Activated naive CD8-positive, alpha-beta T cell treated with anti-CD3 and anti-CD28 coated beads, Interleukin-2, amount 50 U/mL, for 16 hours (primary cell): ENCODE measurements around the gene CD59.
"Not testable (repeated sequence)": the region's sequence is repeated elsewhere in the genome, so short reads cannot be mapped to it uniquely, and the experiment has no call there.

Experiments
- DNase-seq: peaks from one replicate; pipeline ENCODE4 v3.0.0-alpha.2; 2020; ENCODE audit warnings: low read depth, low spot score

The CD59 gene

DNA sequence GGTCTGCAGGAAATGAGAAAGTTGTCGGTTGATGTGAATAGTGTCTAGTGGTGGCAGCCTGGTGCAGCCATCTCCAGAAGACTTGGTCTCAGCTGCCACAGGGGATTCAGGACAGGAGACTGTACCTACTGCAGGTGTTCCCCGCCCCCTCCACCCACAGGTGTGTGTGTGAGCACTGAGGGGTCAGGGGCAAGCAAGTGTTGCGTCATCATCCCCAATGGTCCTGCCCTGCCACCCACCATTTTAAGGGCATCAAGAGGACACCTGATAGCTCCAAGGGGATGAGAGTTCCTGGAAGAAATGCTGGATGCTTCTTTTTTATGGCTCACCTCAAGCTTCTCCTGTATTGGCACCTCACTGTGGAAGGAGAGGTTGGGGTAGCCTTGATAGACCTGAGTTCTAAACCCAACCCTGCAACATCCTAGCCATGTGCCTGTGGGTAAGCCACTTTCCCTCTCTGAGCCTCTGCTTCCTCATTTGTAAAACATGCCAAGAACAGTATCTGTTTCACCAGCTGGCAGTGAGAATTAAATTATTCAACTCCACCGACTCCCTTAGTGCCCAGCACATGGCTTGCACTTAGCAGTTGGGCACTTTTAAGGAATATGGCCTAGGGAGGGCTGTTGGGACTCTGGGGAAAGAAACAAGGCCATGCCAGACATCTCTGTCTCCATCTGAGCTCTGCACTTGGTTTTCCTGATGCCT lies 41.7 kb downstream of the CD59 start:
- DNase-seq = no peak

DNA sequence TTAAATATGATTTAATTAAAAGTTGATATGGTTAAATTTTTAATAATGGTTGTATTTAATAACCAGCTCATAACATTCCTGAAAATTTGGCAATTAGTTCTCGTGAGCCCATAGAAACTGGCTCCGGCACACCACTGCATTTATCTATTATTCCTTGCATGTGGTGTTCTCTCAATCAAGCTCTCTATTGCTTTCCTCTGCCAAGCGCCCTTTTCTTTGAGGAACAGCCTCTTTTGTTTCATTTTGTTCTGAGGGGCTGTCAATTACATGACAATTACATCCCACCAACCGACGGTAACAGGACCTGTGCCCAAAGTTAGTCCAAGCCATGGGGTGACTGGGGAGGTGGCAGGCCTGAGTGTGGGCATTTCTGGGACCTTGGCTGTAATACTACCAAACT lies 43.7 kb downstream of the CD59 start:
- DNase-seq = no peak

DNA sequence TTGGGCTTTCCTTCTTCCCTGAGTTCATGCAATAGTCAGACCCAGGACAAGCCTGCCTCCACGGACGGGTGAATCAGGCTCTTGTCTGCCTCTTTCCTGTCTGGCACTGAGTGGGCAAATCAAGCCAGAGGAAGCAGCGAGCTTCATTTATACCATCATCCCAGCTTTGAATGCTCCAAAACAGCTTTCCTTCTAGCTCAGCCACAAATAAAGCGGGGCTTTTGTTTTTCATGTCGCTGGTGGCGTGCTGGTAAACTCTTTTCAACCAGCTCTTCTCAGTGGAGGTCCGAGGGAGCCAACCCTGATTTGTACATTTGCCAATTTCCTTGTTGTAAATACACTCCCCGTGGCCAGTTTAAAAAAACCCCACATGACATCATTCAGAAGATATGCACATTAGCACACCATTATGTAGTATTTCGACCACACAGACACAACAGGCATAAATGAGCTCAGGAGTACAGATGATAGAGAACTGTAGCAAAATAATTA lies 44.2 kb downstream of the CD59 start:
- DNase-seq = no peak

DNA sequence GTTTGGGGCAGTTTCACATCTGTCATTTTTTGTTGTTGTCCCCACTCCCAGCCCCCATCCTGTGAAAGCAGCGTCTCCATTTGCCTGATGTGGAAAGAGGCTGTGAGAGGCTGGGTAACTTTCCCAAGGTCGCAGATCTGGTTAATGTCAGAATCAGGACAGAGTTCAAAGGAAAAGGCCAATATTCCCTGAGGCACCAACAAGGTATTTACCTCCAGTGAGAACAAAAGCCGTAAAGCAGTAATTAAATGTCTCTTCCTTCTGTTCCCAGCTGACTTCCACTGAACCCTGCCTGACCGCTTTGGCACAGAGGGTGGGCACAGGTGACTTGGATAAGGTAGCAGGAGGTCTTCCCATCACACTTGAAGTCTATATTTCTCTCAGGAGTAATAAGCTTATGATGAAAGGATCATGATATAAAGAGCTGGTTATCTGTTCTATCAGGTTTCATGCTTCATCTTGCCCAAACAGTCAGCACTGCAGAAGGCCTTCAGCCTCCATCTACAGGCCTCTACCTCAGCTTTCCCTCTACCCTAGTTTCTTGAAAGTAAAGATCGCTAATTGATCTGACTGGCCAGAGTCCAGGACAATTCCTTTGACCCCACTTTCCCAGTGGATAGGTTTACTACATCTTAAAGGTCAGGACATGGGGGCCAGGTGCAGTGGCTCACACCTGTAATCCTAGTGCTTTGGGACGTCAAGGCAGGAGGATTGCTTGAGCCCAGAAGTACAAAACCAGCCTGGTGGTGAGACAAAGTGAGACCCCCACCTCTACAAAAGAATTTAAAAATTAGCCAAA lies 45.0 kb downstream of the CD59 start:
- no peak for DNase-seq

- DNase-seq = no peak
Measured at GRCh38 chr11:33690290-33691065, 45.7 kb downstream of the CD59 start.

DNA sequence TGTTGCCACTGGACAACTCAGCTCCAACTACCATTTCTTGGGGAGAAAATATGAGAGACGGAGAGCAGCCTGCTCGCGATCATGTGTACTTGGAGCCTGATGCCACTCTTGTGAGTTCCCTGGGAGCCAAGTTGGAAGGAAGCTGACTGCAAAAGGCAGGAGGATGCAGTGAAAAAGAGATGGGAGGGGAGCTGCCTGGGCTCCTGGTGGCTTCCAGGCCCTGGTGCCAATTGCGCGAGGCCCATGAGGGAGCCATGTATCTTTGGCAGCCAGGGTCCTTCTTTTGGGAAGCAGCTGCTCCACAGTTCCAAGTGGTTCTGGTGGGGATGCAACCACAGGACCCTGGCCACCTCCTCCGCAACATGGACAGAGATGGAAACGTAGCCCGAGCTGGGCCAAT lies 46.7 kb downstream of the CD59 start:
- no peak for DNase-seq

DNA sequence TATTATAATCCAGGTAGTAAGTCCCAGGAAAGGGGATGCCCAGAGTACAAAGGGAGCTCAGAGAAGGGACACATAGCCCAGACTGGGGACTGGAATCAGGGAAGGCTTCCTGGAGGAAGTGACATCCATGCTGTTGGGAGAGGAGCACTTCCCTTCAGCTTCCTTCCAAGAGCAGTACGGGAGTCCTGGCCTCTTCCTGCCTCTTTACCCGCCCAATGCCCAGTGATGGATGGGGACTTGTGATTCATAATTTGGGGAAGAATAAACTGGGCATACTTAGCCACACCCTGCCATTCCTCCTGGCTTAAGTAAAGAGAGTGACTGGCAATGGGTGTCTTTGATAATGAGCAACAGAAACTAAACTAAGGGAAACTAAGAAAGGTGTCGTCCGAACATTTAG lies 47.1 kb downstream of the CD59 start:
- DNase-seq = no peak

DNA sequence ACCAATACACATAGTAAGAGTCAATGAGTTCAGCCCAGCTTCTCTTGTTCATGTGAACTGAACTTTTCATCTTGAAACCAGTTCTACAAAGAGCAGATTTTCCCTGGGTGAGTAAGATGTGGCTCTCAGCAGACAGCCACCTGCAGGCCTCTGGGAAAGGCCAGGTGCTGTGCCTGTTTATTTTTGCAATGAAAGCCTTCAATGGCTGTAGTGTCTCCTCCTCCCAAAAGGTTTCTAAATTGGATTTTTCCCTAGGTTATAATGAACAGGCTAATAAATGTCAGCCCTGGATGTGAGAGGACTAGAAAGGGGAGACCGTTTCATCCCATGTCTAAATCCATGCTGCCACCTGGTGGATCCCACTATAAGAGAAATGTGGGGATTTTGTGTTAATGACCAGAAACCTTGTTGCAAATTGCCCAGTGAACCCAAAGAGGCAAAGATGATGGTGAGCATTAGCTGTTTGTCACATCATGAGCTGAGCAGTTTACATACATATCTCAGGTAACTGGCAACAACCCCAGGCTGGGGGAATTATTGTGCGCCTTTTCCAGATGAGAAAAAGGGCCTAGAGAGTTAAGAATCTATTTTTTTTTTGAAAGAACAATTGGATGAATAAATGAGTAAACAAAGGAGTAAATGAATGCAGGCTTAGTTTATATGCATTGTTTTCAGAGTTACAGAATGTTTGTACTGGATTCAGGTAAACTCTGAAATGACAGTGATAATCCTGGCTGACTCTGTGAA lies 48.3 kb downstream of the CD59 start:
- no peak for DNase-seq

DNA sequence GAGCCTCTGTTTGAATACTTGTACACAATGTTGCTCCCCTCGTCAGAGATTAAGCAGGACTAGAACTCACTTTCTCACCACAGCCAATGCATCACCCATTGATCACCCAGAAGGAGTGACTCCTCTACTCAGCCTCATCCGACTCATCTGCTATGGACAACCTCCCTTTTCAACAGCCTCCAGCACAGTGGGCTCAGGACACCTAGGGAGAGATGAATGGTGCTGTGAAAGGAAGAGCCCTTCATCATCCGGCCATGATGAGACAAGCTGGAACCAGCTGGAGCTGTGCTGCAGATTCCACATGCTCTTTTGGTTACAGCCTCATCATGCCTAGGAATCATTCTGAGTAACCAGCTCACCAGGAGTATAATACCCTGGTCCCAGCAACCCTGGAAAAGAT lies 51.1 kb downstream of the CD59 start:
- DNase-seq = no peak

DNA sequence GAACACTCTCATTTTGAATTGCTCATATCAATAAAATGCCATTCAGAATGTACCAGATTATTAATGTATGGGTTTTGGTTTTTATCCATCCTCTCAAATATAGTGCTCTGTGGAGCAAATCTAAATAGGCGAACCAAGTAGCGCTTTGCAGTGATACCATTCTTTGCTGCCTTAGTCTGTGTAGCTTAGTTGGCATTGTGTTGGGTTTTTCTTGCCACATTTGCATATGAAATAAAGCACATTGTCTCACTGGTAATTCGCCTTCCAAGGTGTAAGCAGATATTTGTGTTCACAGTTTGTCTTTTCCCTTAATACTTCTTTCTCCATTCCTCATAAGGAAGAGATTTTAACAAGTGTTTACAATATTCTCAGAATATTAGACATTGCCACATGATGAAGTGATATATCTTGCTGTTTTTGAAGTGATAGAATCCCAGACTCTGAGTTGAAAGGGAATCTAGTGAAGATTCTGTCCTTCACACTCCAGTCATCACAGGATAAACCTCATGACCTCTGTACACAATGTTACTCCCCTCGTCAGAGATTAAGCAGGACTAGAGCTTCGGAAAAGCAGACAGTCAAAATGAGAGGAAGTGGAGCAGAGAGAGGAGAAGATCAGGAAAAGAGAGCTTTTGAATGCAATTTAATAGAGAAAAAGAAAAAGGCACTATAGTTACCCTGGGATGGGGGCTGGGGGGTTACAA lies 52.1 kb downstream of the CD59 start:
- DNase-seq = no peak

DNA sequence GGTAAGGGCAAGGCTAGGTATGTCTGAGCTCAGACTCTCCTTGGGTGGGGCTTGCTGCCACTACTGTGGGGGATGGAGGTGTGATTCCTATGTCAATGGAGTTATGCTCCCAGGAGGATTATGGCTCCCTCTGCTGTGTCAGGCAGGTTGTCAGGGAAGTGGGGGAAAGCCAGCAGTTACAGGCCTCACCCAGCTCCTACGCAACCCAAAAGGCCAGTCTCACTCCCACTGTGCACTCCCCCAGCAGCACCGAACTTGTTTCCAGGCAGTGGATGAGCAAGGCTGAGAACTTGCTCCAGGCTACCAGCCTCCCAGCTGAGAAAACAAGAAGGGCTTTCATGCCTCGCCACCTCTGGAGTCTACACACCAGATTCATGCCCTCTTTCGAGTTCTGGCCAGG lies 53.8 kb downstream of the CD59 start:
- DNase-seq = no peak

DNA sequence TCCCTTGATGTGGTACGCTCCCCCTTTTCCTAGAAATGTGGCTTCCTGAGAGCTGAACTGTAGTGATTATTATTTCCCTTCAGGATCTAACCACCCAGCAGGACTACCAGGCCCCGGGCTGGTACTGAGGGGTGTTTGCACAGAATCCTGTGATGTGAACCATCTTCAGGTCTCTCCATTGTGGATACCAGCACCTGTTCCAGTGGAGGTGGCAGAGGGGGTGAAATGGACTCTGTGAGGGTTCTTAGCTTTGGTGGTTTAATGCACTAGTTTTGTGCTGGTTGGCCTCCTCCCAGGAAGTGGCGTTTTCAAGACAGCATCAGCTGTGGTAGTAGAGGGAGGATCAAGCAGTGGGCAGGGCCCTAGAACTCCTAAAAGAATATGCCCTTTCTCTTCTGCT lies 54.2 kb downstream of the CD59 start:
- DNase-seq = no peak

GRCh38 chr11:33678616-33679015 lies 57.6 kb downstream of the CD59 start:
- not testable (repeated sequence) for DNase-seq

DNA sequence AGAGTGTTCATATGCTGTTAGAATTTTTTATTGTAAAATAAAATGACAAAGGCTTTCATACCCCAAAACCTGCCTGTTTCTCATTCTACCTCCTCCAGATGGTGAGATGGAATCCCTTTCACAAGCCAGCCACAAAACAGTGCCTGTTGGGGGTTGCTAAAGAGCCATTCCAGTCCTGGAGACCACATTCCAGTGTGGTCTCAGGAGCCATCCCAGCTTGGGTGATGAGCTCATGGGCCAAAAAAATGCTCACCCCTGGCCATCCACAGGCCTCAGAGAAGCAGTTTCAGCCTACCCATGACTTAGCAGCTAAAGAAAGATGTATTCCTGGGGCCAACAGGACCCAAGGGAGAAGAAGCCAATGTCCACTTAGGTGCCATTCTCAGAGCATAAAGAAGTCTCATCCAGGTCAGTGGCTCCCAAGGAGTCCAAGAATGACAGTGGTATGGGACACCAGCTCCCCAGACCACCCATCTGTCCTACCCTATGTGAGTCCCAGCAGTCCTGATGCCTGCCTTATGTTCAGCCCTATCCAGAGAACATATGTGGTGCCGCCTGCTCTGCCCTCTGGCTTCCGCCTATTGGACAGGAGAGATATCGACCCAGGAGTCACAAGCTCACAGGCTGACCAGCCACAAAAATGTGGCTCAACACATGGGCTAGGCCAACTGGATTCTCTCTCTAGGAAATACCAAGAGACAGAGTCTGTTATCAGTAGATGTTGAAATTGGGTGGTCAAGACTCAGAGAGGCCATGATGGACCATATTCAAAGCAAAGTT lies 62.0 kb downstream of the CD59 start:
- no peak for DNase-seq

- no peak for DNase-seq
Measured at GRCh38 chr11:33672273-33672672, 64.0 kb downstream of the CD59 start.

DNA sequence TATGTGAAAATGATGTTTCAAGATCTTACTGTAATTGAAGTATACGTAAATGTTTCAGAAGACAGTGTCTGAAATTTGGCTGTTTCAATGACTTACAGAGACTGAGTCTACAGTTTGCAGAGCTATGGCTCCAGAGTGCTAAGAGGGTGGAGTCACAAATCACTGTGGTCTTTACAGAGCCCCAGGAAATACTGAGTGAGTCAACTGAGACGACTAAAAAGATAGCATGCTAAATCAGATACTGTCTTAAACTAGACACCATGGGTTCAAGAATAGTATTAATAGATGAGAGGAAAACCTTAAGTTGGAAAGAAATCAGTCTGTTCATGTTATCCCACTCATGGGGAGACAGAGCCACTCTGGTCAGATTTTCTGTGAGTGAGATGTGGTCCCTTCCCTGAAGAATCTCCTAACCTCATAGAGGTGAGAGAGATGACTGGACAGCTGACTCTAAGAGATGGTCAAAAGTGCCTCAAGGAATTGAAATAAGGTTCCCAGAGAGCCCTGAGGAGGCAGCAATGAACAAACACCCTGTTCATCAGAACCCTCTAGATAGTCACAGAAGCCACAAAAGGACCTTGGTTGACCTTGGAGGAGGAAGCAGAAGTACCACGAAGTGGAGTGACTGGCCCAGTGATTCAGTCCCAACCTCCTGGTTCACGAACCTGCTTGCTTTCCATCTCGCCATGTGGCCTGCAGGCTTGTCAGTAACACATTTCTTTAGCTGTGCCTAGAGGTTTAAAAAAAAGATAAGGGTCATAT lies 65.8 kb downstream of the CD59 start:
- no peak for DNase-seq

- no peak for DNase-seq
Measured at GRCh38 chr11:33669598-33670249, 66.5 kb downstream of the CD59 start.

DNA sequence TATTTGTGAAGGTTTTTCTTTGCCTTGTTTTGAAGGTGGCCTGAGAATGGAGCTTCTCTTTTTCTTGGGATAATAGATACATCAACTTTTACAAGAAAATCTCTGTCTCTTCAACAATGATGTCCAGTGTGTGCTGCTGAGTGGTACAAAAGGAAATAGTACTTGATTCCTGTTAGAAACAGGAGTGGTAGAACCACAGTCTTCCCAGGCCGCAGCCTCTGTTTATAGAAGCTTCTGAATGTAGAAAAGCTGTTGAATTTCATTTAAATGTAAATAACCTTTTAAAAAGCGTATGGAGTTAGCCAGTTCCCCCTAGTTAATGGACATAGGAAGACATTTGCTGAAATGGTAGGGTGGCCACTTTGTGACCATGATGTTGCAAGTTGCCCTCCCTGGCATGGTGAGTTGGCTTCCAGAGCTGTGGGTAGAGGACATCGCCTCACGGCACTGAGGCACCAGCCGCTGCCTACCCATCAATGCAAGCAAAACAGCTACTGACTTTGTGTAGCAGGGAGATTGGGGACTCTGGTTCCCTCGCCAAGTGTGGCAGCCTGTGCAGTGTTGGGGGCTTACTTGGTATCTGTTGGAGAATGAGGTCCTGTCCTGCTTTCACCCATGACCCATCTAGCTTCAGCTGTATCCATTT lies 67.1 kb downstream of the CD59 start:
- no peak for DNase-seq

- no peak for DNase-seq
Measured at GRCh38 chr11:33668468-33668825, 67.8 kb downstream of the CD59 start.
